Vagina (tissue), 2 donors: ENCODE results near the gene PDE8A.

Experiments used
- CTCF ChIP-seq, 3 experiments: fragments of 450-650 bp in 2 of 3; fragments of 200-600 bp in 1 of 3; sonication (generic) in 1 of 3; IDR thresholded peaks; one replicate each; pipeline ENCODE4 v1.5.1; 2017 to 2019; ENCODE audit warnings: antibody characterized with exemption in 3 of 3, mild to moderate bottlenecking in 2 of 3, moderate library complexity in 2 of 3
- POLR2AphosphoS5 ChIP-seq, 2 donors: sonication (generic); formaldehyde crosslinking; IDR thresholded peaks; one replicate each; pipeline ENCODE4 v1.9.0; 2017; ENCODE audit warnings: antibody characterized with exemption in 2 of 2, mild to moderate bottlenecking in 2 of 2, low read depth in 1 of 2; ENCODE audit not compliant: insufficient read depth in 1 of 2

DNA sequence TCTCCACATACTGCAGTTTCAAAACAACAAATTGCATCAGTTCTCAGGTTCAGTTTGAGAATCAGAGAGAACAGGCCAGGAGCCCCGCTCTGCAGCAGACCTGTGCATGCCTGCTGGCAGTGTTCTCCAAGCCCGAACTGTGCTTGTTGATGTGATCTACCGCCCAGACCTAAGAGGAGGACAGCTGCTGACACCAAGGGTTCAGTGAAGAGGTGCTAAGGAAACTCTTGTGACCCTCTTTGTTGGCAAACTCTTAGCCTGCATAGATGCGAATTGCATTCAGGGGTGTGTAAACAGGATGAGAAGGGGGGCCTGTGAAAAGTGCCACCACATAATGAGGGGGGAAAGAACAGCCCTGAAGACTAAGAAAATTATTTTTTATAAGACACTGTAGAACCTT lies 89.8 kb downstream of the PDE8A start:
- TF ChIP-seq CTCF (IDR thresholded peaks at IDR 0.05), result no peak
- TF ChIP-seq POLR2AphosphoS5 (IDR thresholded peaks at IDR 0.05; ENCODE audit: insufficient read depth in 1 of 2, low read depth in 1 of 2), result no peak
